Measurements from ENCODE around the gene C19orf12.

GRCh38 chr19:29712744-29713516, 2.1 kb downstream of the C19orf12 start:
- TF ChIP-seq CTCF (IDR thresholded peaks at IDR 0.05) (no peak), POLR2AphosphoS5 (IDR thresholded peaks at IDR 0.05) (no peak), POLR2A (IDR thresholded peaks at IDR 0.05) (no peak)

Data from upper lobe of left lung (tissue), 4 donors.